A673 (cell line): ENCODE measurements around the gene GRPR. TPM values are rescaled to one million over a fixed set of nuclear protein-coding genes. Genes with fewer than 3 reads are reported as not detected.

Source experiments
- BruUV-seq: library from RNA; stranded (reverse); fragments of 400-500 nt; replicated peaks from 2 replicates; lab custom pipeline; 2021; lab: Mats Ljungman, UMichigan
- CTCF ChIA-PET: fragments of 300-600 bp; sonication (Branson Sonifier 250); formaldehyde crosslinking; loops from one replicate; lab custom pipeline; 2022; ENCODE audit warnings: antibody characterized with exemption; lab: Charles Lee
- POLR2A ChIA-PET: fragments of 300-600 bp; sonication (Branson Sonifier 250); formaldehyde crosslinking; loops from one replicate; lab custom pipeline; 2022; ENCODE audit warnings: antibody characterized with exemption; ENCODE audit not compliant: low non-redundant PET; lab: Charles Lee
- DNase-seq: peaks from one replicate; pipeline ENCODE4 v3.0.0-alpha.2; 2015; ENCODE audit warnings: low spot score
- H3K27ac ChIP-seq: fragments of 200-600 bp; sonication (generic); 2 replicates; pipeline ENCODE4 v1.5.1; 2016; ENCODE audit warnings: mixed run types, low read depth, mild to moderate bottlenecking, mixed read lengths, antibody characterized with exemption, low read length; ENCODE audit not compliant: poor library complexity, severe bottlenecking
- H3K27me3 ChIP-seq: fragments of 200-600 bp; sonication (generic); replicated peaks from 2 replicates; pipeline ENCODE4 v1.6.1; 2017; ENCODE audit warnings: mixed run types, low read depth, mild to moderate bottlenecking, mixed read lengths, antibody characterized with exemption, low read length; ENCODE audit not compliant: insufficient read depth, poor library complexity
- H3K36me3 ChIP-seq: fragments of 200-600 bp; sonication (generic); 2 replicates; pipeline ENCODE4 v1.6.1; 2016; ENCODE audit warnings: mixed run types, mild to moderate bottlenecking, mixed read lengths, antibody characterized with exemption, low read length; ENCODE audit not compliant: insufficient read depth, poor library complexity, severe bottlenecking
- H3K4me1 ChIP-seq: fragments of 200-600 bp; sonication (generic); 2 replicates; pipeline ENCODE4 v1.6.1; 2017; ENCODE audit warnings: mixed run types, mild to moderate bottlenecking, mixed read lengths, antibody characterized with exemption, low read length; ENCODE audit not compliant: insufficient read depth, poor library complexity, severe bottlenecking
- H3K4me3 ChIP-seq: fragments of 200-600 bp; sonication (generic); 2 replicates; pipeline ENCODE4 v1.5.1; 2016; ENCODE audit warnings: low read depth, mixed run types, mild to moderate bottlenecking, mixed read lengths, low read length; ENCODE audit not compliant: poor library complexity, severe bottlenecking
- H3K9me3 ChIP-seq: fragments of 200-600 bp; sonication (generic); 2 replicates; pipeline ENCODE4 v1.6.1; 2016; ENCODE audit warnings: mixed run types, low read depth, mild to moderate bottlenecking, mixed read lengths, antibody characterized with exemption, low read length; ENCODE audit not compliant: poor library complexity, severe bottlenecking
- EZH2 ChIP-seq: fragments of 200-600 bp; sonication (generic); IDR thresholded peaks from 2 replicates; pipeline ENCODE4 v1.6.1; 2017; ENCODE audit warnings: borderline replicate concordance, low read depth, mild to moderate bottlenecking, mixed read lengths, antibody characterized with exemption, low read length; ENCODE audit not compliant: poor library complexity, severe bottlenecking
- intact Hi-C: fragments of 100-400 bp; cut with micrococcal nuclease; formaldehyde crosslinking; loops from one replicate; pipeline ENCODE4 v1.10.0; 2022; ENCODE audit not compliant: unreplicated experiment
- total RNA-seq: library from RNA; stranded (reverse); gene quantifications from 2 replicates; pipeline ENCODE4 v1.2.3, GENCODE V29; 2021
- TF ChIP-seq, protein P1 (sequence below): fragments of 300-800, 200-600 bp; sonication (generic); conservative IDR thresholded peaks from 2 replicates; pipeline ENCODE4 v1.5.1; 2017; ENCODE audit warnings: low read depth, mild to moderate bottlenecking, antibody characterized with exemption, low read length, moderate library complexity, mixed read lengths

The GRPR gene
- total RNA-seq, 1 experiment from 2014 or later = 1.2 TPM

DNA sequence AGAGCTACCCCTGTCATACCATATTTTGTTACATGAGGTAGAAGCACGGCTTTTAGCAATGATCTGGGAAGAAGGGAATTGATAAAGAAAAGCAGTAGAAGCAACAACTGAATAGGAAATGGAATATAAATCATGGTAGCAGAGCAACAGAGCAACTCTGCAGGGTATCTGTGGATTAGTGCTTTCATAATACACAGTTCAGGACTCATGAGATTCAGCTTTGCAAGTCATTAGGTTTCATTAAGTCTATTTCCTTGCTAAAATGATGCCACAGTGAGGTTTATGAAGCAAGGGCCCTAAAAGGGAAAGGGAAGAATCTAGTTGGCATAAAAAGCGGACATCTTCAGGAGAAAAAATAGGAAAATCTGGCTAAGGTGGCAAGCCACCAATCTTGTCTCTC, 45.6 kb upstream of the GRPR start:
- CTCF ChIA-PET = no interaction called here
- TF ChIP-seq EZH2 = no peak
- TF ChIP-seq, protein P1, sequence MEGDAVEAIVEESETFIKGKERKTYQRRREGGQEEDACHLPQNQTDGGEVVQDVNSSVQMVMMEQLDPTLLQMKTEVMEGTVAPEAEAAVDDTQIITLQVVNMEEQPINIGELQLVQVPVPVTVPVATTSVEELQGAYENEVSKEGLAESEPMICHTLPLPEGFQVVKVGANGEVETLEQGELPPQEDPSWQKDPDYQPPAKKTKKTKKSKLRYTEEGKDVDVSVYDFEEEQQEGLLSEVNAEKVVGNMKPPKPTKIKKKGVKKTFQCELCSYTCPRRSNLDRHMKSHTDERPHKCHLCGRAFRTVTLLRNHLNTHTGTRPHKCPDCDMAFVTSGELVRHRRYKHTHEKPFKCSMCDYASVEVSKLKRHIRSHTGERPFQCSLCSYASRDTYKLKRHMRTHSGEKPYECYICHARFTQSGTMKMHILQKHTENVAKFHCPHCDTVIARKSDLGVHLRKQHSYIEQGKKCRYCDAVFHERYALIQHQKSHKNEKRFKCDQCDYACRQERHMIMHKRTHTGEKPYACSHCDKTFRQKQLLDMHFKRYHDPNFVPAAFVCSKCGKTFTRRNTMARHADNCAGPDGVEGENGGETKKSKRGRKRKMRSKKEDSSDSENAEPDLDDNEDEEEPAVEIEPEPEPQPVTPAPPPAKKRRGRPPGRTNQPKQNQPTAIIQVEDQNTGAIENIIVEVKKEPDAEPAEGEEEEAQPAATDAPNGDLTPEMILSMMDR = no peak
- H3K36me3 ChIP-seq = no peaks in the 10 kb centered on the region
- H3K27me3 ChIP-seq = no peaks in the 10 kb centered on the region
- peak; percentile 92 for DNase-seq
- peak overlapping the region; percentile 85 for H3K27ac ChIP-seq
- H3K4me1 ChIP-seq = peaks cover 32% of the 10 kb centered on the region
- intact Hi-C loops = no loop called here
- POLR2A ChIA-PET = no interaction called here
- H3K4me3 ChIP-seq = no peak overlapping the region
- no peaks in the 10 kb centered on the region for H3K9me3 ChIP-seq
- BruUV-seq = no TSS peak

DNA sequence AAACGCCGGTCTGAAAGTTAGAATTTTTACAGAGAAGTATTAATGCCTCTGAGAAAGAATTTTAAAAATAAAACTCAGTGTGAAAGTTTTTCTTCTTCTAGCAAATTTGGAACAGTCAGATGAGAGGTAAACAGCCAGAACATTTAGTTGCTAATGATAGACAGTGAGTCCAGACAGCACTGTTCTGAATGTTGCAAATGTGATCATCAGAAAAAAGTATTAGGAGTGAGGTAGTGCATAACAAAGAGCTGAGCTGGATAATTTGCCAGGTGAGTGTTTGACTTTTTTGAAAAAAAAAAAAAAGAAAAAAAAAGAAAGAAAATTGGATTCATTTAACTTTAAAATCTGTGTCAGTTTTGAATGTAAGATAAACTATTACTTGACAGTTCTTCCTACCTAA, 42.0 kb upstream of the GRPR start:
- intact Hi-C loops = no loop called here
- no peak for DNase-seq
- no TSS peak for BruUV-seq
- TF ChIP-seq EZH2 = no peak
- TF ChIP-seq, protein P1 = no peak
- H3K9me3 ChIP-seq = no peaks in the 10 kb centered on the region
- peaks cover 34% of the 10 kb centered on the region for H3K4me1 ChIP-seq
- H3K27me3 ChIP-seq = no peaks in the 10 kb centered on the region
- ChIA-PET POLR2A (no interaction called here), CTCF (no interaction called here)
- no peaks in the 10 kb centered on the region for H3K36me3 ChIP-seq
- no peak overlapping the region for H3K27ac ChIP-seq
- H3K4me3 ChIP-seq = no peak overlapping the region

DNA sequence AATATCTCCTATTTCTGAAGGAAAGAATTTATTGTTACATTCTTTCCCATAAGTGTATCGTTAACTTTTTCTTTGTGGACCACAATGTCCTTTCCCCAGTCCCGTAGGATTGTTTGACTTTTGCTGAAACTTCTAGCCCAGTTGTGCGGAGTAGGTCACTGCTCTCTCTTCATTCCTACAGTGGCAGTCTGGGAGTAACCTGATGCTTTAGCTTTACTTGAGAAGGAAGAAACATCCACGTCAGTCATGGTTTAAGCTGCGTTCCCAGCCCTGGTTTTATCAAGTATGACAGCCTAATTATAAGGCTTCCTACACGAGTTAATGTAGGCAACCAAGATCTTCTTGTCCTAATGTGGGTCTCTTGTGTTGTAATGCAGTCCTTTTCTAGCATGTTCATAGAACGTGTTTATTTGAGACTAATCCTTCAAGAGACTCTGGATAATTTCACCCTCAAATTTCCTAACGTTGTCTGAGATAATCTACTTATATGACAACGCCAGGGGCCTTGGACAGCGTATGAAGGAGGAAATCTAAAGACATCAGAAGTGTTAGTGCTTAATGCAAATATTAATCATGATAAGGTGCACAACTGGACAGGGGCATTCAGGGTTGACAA, 40.8 kb upstream of the GRPR start:
- ChIA-PET POLR2A (no interaction called here), CTCF (no interaction called here)
- no peaks in the 10 kb centered on the region for H3K27me3 ChIP-seq
- H3K9me3 ChIP-seq = no peaks in the 10 kb centered on the region
- no peak overlapping the region for H3K4me3 ChIP-seq
- peak overlapping the region; percentile 2 for H3K27ac ChIP-seq
- peak; percentile 8 for DNase-seq
- no TSS peak for BruUV-seq
- TF ChIP-seq, protein P1 = no peak
- TF ChIP-seq EZH2 = no peak
- intact Hi-C loops = no loop called here
- H3K4me1 ChIP-seq = peaks cover 29% of the 10 kb centered on the region
- H3K36me3 ChIP-seq = no peaks in the 10 kb centered on the region
